Central memory CD8-positive, alpha-beta T cell (primary cell): ENCODE results near the gene LMF1.

Experiments used
- ATAC-seq: fragments of 150-1000 bp; cut with Tn5 transposase; replicated peaks from 2 replicates; pipeline ENCODE4 v1.10.0; 2022; ENCODE audit warnings: mild to moderate bottlenecking, moderate FRiP score, moderate number of reproducible peaks; ENCODE audit not compliant: poor library complexity, severe bottlenecking; ENCODE audit errors: extremely low read depth
- DNase-seq, 2 donors: peaks; one replicate each; pipeline ENCODE4 v3.0.0; 2021; ENCODE audit warnings: low spot score in 2 of 2
- H3K27ac Mint-ChIP-seq: one replicate; pipeline ENCODE4 v1.8.0; 2022; ENCODE audit warnings: low read depth, mild to moderate bottlenecking, moderate library complexity, mixed read lengths
- H3K27me3 Mint-ChIP-seq: one replicate; pipeline ENCODE4 v1.8.0; 2022; ENCODE audit warnings: mixed read lengths
- H3K36me3 Mint-ChIP-seq: one replicate; pipeline ENCODE4 v1.8.0; 2022; ENCODE audit warnings: mild to moderate bottlenecking, moderate library complexity, mixed read lengths; ENCODE audit not compliant: insufficient read depth
- H3K4me1 Mint-ChIP-seq: one replicate; pipeline ENCODE4 v1.8.0; 2022; ENCODE audit warnings: mixed read lengths
- H3K4me3 Mint-ChIP-seq: one replicate; pipeline ENCODE4 v1.8.0; 2022; ENCODE audit warnings: mild to moderate bottlenecking, moderate library complexity, mixed read lengths
- H3K9me3 Mint-ChIP-seq: one replicate; pipeline ENCODE4 v1.8.0; 2022; ENCODE audit warnings: mixed read lengths

Gene LMF1

GRCh38 chr16:898761-899682 lies 71.8 kb downstream of the LMF1 start:
- no peaks in the 10 kb centered on the region for H3K27me3 Mint-ChIP-seq
- no peaks in the 10 kb centered on the region for H3K4me1 Mint-ChIP-seq
- H3K9me3 Mint-ChIP-seq, result no peaks in the 10 kb centered on the region
- no peak for ATAC-seq
- no peak overlapping the region for H3K27ac Mint-ChIP-seq
- H3K4me3 Mint-ChIP-seq, result no peak overlapping the region
- peaks cover 8% of the 10 kb centered on the region for H3K36me3 Mint-ChIP-seq
- no peak for DNase-seq

- H3K36me3 Mint-ChIP-seq, result peaks cover 8% of the 10 kb centered on the region
- DNase-seq, result no peak
These were observed 72.6 kb downstream of the LMF1 start for GRCh38 chr16:898216-898615.

GRCh38 chr16:897701-898100 lies 73.1 kb downstream of the LMF1 start:
- Mint-ChIP-seq H3K9me3 (no peaks in the 10 kb centered on the region), H3K4me1 (no peaks in the 10 kb centered on the region), H3K27ac (no peak overlapping the region), H3K27me3 (no peaks in the 10 kb centered on the region), H3K36me3 (peaks cover 8% of the 10 kb centered on the region), H3K4me3 (no peak overlapping the region)
- DNase-seq (no peak), ATAC-seq (no peak)

More at GRCh38 chr16:898216-898615, 72.6 kb downstream of the LMF1 start:
- no peaks in the 10 kb centered on the region for H3K4me1 Mint-ChIP-seq
- H3K4me3 Mint-ChIP-seq, result no peak overlapping the region
- no peaks in the 10 kb centered on the region for H3K27me3 Mint-ChIP-seq
- no peak overlapping the region for H3K27ac Mint-ChIP-seq
- ATAC-seq, result no peak
- no peaks in the 10 kb centered on the region for H3K9me3 Mint-ChIP-seq

GRCh38 chr16:897200-897543 lies 73.6 kb downstream of the LMF1 start:
- H3K27ac Mint-ChIP-seq, result no peak overlapping the region

GRCh38 chr16:896261-897199 lies 74.3 kb downstream of the LMF1 start:
- no peaks in the 10 kb centered on the region for H3K4me1 Mint-ChIP-seq
- no peak for ATAC-seq
- no peak overlapping the region for H3K4me3 Mint-ChIP-seq
- no peak for DNase-seq
- peaks cover 8% of the 10 kb centered on the region for H3K36me3 Mint-ChIP-seq
- no peaks in the 10 kb centered on the region for H3K27me3 Mint-ChIP-seq
- H3K9me3 Mint-ChIP-seq, result no peaks in the 10 kb centered on the region
- no peak overlapping the region for H3K27ac Mint-ChIP-seq

More at GRCh38 chr16:897200-897543, 73.6 kb downstream of the LMF1 start:
- no peak for ATAC-seq
- Mint-ChIP-seq H3K4me3 (no peak overlapping the region), H3K27me3 (no peaks in the 10 kb centered on the region), H3K9me3 (no peaks in the 10 kb centered on the region), H3K4me1 (no peaks in the 10 kb centered on the region), H3K36me3 (peaks cover 8% of the 10 kb centered on the region)
- DNase-seq, result no peak

GRCh38 chr16:895371-895770 lies 75.4 kb downstream of the LMF1 start:
- no peak for DNase-seq
- Mint-ChIP-seq H3K27me3 (no peaks in the 10 kb centered on the region), H3K27ac (no peak overlapping the region), H3K36me3 (peaks cover 7% of the 10 kb centered on the region), H3K4me3 (no peak overlapping the region), H3K9me3 (no peaks in the 10 kb centered on the region), H3K4me1 (no peaks in the 10 kb centered on the region)
- ATAC-seq, result no peak

- Mint-ChIP-seq H3K4me1 (no peaks in the 10 kb centered on the region), H3K36me3 (peaks cover 7% of the 10 kb centered on the region), H3K27me3 (no peaks in the 10 kb centered on the region), H3K4me3 (no peak overlapping the region), H3K27ac (no peak overlapping the region), H3K9me3 (no peaks in the 10 kb centered on the region)
- no peak for DNase-seq
- ATAC-seq, result no peak
These were observed 75.9 kb downstream of the LMF1 start for GRCh38 chr16:894841-895240.

GRCh38 chr16:894136-894535 lies 76.6 kb downstream of the LMF1 start:
- no peaks in the 10 kb centered on the region for H3K4me1 Mint-ChIP-seq
- H3K27ac Mint-ChIP-seq, result peak overlapping the region; percentile 69
- no peak for ATAC-seq
- H3K27me3 Mint-ChIP-seq, result no peaks in the 10 kb centered on the region
- peaks cover 8% of the 10 kb centered on the region for H3K36me3 Mint-ChIP-seq
- no peaks in the 10 kb centered on the region for H3K9me3 Mint-ChIP-seq
- no peak overlapping the region for H3K4me3 Mint-ChIP-seq
- no peak for DNase-seq

- no peak for ATAC-seq
- Mint-ChIP-seq H3K27ac (peak overlapping the region; percentile 69), H3K27me3 (no peaks in the 10 kb centered on the region)
These were observed 77.4 kb downstream of the LMF1 start for GRCh38 chr16:893360-893759.

GRCh38 chr16:892536-893255 lies 78.1 kb downstream of the LMF1 start:
- Mint-ChIP-seq H3K36me3 (peaks cover 5% of the 10 kb centered on the region), H3K9me3 (no peaks in the 10 kb centered on the region), H3K4me3 (no peak overlapping the region), H3K27ac (no peak overlapping the region), H3K4me1 (no peaks in the 10 kb centered on the region), H3K27me3 (no peaks in the 10 kb centered on the region)
- no peak for DNase-seq
- ATAC-seq, result no peak

More at GRCh38 chr16:893360-893759, 77.4 kb downstream of the LMF1 start:
- Mint-ChIP-seq H3K9me3 (no peaks in the 10 kb centered on the region), H3K36me3 (peaks cover 5% of the 10 kb centered on the region), H3K4me3 (no peak overlapping the region), H3K4me1 (no peaks in the 10 kb centered on the region)
- no peak for DNase-seq

- ATAC-seq (no peak), DNase-seq (no peak)
- peaks cover 5% of the 10 kb centered on the region for H3K36me3 Mint-ChIP-seq
- no peak overlapping the region for H3K27ac Mint-ChIP-seq
- no peaks in the 10 kb centered on the region for H3K9me3 Mint-ChIP-seq
- H3K27me3 Mint-ChIP-seq, result no peaks in the 10 kb centered on the region
- no peak overlapping the region for H3K4me3 Mint-ChIP-seq
- no peaks in the 10 kb centered on the region for H3K4me1 Mint-ChIP-seq
These were observed 78.8 kb downstream of the LMF1 start for GRCh38 chr16:892006-892405.

- H3K36me3 Mint-ChIP-seq, result peaks cover 3% of the 10 kb centered on the region
- ATAC-seq, result no peak
- H3K4me1 Mint-ChIP-seq, result no peaks in the 10 kb centered on the region
- H3K9me3 Mint-ChIP-seq, result no peaks in the 10 kb centered on the region
- no peak for DNase-seq
- no peak overlapping the region for H3K27ac Mint-ChIP-seq
- H3K4me3 Mint-ChIP-seq, result no peak overlapping the region
- no peaks in the 10 kb centered on the region for H3K27me3 Mint-ChIP-seq
These were observed 79.4 kb downstream of the LMF1 start for GRCh38 chr16:891353-891740.
